Superior temporal gyrus (tissue), 1 donor: ENCODE data around the gene DIPK1B.

Source experiments
- DNase-seq: peaks from one replicate; pipeline ENCODE4 v3.0.0-alpha.2; 2016; ENCODE audit errors: extremely low spot score

DIPK1B gene

DNA sequence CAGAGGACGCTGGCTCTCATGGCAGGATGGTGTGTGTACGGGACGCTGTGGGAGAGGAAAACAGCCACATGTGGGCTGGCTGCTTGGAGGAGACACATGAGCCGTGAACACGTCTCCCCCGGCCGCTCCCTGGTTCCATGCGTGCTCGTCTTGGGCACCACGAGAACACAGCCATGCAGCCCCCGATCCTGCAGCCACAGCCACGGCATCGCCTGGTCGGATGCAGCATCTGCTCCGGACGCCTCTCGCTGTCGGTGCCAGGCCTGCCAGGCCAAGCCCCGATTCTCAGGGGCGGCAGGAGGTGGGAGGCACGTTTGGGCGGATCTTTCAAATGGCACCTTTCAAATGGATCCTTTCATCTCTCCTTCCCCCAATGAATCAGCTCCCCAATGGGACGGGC is 27.1 kb downstream of the DIPK1B start:
- no peak for DNase-seq

DNA sequence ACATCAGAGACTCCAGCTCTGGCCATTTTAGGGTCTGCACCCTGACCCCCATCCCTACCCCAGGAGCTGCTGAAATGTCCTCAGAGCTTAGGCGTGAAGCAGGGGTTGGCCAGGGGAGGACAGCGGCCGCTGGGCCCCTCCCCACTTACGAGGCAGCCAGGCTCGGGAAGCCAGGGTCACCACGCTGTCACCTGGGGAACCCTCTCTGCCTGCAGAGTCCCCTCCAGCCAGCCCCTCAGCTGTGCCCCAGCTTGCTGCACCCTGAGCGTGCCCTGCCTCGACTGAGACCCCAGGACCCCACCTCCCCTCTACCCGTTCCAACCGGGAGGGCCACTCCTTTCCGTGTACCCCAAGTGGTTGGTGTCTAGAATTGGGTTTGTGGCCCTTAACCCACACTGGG is 27.7 kb downstream of the DIPK1B start:
- no peak for DNase-seq

DNA sequence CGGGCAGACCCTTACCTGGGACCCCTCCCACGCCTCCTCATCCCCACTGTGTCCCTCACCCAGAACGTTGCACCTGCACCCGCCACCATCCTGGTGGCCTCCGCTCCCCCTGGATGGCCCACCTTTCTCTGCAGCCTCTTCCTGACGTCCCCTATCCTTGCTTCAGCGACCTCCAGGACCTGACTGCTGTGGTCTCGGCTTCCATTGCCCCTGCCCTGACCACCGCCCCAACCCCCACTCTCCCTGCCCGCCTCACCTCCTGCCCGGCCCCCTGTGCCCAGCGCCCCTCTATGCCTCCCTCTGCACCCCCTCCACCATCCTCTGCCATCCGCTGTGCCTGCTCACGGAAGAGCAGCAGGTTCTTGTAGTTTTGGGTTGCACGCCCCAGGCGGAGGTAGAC is 28.1 kb downstream of the DIPK1B start:
- no peak for DNase-seq

DNA sequence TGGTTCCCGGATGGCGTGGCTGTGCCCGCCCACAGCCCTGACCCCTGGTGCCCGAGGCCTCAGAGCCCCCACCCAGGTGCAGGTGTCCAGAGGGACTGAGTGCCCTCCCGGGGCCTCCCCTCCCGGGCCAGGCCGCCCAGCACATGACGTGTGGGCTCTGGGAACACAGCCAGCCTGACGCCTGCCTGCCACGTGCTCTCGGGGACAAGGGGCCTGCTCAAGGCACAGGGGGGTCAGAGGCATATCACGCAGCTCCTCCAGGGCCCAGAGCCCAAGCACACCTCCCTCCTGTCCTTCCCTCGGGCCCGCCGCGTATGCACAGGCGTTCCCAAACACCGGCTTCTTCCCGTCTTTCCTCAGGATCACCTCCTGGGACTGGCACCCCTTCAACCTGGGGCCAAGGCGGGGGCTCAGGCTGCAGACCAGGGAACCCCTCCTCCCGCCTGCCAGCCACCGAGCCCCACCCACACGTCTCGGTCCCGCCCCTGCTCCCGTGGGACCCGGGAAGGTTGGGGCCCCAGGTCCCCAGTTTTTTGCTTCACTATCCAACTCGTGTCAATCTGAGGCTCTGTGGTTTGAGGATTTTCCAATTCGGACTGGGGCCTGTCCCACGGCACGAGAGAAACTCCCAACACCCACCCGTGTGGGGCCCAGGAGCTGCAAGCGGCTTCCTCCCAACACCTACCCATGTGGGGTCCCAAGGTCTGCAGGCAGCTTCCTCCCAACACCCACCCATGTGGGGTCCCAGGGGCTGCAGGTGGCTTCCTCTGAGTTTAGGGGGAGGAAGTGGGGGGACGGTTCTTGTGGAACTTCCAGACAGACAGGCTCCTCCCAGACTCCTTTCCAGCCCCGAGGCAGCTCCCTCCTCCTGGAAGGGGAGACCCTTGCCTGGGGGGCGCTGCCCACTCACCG is 28.9 kb downstream of the DIPK1B start:
- DNase-seq = peak; percentile 22

DNA sequence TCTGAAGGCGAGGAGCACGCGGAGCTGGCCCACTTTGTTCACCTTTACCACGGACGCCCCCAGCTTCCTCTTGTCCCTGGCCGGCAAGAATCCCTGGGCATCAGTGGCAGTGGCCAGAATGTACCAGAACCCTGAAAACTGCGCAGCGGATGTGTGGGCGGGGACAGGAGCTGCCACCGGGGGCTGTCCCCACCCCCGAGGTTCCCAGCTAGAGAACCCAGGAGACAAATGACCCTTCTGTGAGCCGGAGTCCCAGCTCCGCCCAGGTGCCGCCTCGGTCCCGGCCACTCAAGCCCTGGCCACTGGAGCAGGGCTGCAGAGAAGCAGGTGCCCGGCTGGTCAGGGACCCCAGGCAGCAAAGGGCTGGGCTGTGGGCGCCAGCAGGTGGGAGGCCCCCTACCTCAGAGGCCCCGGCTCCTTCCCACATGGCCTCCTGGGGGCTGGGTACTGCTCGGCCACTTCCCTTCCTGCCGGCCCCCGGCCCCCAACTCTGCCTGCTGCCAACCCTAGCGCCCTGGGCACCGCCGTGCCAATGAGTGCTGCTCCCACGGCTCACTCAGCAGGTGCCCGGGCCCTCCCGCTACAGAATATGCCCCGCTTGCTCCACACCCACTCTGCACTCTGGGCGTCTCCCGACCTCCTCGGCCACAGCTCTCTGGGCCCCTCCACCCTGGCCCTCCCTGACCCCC is 29.7 kb downstream of the DIPK1B start:
- no peak for DNase-seq

DNA sequence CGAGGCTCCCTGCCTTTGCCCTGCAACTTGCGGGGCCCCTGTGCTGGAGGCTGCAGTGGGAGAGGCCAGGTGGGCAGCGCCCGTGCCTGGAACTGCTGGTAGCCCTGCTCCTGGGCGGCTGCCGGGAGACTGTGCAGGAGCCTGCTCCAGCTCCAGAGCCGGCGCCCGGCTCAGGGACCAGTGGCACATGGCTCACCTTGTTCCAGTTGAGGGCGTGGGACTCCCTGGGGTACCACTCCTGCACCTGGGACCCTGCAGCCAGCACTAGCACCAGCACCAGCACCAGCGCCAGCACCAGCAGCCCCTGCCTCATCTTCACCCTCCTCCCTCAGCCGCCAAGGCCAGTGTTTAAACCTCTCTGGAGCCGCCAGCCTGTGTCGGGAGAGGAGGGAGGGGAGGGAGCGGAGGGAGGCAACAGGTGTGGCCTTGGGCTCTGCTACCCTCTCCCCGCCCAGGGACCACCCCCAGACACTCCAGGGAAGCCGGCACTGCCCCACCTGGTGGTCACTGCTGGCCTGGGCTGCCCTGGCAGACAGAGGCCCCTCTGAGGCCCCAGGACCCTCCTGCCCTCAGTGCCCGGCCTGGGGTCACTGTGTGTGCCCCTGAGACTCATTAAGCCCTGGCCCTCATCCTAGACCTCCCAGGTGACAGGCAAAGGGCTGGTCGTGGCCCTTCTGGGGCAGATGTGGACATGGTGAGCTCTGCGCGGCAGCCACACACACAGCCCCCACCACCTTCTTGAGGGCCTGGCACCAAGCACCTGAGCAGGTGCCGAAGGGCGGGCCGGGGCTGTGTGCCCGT is 30.4 kb downstream of the DIPK1B start, which contains the start of gene LCN10:
Gene LCN10, minus strand, starts transcription at position 350 of the 801 bp plus-strand sequence. Its CDS starts 37 bp downstream, at position 313.
- DNase-seq = no peak

DNA sequence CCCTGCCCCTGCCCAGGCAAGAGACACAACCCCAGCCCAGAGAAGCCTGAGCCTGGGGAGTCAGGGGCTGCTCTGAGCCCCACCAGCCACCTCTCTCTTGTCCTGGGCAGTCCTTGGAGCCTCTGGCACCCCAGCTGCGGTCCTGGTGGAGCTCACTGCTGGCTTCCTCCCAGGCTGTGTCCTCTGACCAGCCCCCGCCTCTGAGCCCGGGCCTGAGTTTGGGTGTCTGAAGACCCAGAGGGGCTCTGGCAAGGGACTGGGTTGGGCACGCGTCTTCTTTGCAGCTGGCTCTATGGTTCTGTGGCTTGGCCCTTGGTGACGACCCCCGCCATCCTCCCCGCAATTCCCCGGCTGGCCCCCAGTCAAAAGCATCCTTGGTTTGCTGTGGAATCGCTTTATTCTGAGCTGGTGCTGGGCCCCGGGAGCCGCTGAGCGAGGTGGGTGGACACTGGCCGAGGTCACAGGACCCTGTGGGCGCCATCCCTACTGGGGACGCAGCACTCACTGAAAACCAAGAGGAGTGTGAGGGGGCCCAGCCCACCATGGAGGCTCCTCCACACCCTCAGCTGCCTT is 31.4 kb downstream of the DIPK1B start:
- DNase-seq = no peak

DNA sequence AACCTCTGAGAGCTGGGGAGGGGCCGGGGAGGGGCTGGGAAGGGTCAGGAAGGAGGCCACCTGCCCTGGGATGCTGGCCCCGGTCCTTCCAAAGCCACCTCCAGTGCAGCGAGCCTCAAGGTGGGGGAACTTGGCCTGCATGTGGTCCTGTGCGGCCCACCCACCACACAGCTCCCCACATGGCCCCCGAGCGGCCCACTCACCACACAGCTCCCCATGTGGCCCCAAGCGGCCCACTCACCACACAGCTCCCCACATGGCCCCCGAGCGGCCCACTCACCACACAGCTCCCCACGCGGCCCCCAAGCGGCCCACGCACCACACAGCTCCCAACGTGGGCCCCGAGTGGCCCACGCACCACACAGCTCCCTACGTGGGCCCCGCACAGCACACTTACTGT is 32.4 kb downstream of the DIPK1B start:
- no peak for DNase-seq

DNA sequence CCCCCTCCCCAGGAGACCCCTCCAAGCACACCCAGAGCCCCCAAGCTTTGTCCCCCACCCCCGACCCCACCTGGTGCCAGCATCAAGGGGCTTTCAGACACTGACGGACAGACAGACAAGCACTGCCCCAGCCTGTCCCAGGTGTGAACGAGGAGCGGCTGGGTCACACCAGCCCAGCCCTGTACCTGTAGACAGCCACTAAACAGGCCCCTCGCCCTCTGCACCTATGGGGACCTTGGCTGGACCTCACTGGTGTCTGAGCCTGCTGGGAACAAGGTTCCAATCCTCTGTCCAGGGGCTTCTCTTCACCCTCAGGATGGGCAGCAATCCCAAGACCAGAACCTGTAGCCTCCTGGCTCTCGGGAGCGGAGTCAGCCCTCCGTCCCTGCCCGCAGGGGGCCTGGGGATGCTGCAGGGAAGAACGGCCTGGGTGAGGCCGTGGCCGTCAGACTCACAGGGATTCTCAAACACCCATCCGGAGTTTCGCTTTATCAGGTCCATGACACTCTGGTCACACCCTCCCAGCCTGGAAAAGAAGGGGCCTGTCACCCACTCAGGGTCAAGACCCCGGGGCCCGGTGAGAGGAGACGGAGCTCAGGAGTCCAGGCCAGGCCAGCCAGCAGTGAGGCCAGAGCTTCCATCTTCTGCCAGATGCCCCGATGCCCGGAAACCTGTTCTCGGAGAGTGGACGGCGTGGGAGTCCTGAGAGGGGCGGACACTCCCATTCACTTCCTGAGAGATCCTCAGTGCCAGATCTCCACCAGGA is 33.2 kb downstream of the DIPK1B start:
- no peak for DNase-seq

DNA sequence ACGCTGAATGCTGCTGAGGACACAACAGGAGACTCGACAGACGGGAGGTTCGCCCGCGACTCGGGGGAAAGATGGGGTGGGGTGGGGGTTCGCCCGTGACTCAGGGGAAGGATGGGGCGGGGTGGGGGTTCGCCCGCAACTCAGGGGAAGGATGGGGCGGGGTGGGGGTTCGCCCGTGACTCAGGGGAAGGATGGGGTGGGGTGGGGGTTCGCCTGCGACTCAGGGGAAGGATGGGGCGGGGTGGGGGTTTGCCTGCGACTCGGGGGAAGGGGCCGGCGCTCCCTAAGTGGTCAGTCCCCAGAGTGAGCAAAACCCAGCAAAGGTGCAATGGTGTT is 33.8 kb downstream of the DIPK1B start:
- DNase-seq = no peak

DNA sequence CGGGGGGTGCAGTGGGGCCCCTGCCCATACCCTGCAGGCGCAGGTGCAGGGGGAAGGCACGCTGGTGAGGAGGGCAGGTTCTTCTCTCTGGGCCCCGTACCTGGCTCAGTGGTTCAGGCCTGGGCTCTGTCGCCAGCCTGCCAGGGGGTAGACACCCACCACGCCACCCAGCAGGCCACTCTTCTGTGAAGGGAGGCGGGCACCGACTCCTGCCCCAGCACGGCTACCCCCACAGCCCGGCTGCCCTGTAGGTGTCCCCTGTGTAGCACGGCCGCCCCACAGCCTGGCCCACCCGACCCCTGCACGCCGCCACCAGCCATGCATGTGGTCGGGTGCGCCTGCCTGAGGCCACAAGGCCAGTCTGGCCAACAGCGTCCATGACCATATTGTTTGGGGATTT is 34.2 kb downstream of the DIPK1B start:
- DNase-seq = no peak

DNA sequence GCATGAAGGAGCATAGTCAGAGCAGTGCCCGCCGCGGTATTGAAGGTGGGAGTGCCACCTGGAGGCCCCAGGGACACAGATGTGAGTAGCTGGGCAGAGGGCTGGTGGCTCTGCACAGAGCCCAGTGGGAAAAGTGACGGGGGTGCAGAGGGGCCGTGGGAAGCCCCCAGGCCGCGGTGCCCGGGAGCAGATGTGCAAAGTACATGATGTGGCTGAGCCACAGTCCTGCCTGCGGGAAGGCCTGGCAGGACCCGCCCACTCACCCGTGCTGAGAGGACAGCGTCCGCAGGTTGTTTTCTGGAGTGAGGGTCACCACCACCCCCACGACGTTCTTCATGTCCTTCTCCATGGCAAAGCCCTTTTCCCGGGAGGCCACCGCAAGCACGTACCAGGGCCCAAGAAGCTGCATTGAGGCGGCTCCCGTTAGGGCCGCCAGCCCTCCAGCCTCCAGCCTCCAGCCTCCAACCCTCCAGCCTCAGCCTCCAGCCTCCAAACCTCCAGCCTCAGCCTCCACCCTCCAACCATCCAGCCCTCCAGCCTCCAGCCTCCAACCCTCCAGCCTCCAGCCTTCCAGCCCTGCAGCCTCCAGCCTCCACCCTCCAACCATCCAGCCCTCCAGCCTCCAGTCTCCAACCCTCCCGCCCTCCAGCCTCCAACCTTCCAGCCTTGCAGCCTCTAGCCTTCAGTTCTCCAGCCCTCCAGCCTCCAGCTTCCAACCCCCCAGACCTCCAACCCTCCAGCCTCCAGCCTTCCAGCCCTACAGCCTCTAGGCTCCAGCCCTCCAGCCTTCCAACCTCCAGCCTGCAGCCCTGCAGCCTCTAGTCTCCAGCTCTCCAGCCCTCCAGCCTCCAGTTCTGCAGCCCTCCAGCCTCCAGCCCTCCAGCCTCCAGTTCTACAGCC is 35.0 kb downstream of the DIPK1B start:
- no peak for DNase-seq

DNA sequence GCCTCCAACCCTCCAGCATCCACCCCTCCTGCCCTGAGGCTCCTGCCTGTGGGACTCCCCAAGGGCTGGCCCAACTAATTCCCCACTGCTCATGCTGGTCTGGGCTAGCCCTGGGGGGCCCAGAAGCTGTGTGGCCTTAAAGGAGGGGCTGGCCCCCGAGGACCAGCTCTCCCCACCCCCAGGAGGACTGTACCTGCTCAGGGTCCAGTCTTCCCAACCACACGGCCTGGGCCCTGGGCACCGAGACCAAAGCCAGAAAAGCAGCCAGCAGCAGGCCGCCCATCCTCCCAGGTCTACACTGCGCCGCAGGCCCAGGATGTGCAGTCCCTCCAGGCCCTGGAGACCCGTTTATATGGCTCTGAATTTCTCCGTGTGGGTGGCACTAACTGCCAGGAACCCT is 35.8 kb downstream of the DIPK1B start, which contains the start of gene LCN6:
Gene LCN6, minus strand, starts transcription at position 325 of the 400 bp plus-strand sequence. Its CDS starts 42 bp downstream, at position 283.
- DNase-seq = no peak

DNA sequence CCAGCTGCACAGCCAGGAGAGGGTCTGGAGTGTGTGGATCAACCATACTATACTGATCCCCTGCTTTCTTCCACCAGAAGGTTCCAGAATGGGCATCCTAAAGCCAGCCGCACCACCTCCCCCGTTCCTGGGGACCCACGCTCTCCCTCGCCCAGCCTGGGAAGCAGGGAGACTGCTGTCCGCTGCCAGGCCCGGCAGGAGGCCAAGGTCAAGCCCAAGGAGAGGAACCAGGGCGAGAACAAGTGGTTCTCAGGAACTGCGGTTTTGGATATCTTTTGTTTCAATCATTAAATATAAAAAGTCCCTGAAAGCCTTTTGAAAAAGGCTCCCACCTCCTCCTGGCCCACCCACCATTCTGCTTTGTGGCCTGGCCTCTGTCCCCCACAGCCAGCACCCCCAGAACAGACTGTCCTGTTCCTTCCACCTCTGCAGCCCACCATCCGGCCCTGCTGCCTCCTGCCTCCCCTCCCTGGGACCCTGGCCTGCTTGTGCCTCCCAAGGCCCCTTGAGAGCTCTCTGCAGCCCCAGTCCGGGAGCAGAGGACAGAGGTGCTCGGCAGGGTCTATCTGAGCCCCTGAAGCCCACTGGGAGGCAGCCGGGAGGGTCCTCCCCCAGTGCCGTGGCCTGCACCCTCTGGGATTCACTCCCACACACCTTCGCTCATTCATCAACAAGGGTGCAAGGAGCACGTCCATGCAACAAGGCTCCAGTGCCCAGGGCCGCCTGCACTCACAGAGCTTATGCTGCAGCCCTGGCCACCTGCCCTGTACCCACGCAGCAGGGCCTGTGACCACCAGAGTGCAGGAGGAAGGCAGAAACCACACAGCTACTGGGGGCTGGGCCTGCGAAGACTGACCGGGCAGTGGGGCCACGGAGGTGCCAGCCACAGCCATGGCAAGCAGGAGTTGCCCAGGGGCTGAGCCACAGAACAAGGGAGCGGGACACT is 36.6 kb downstream of the DIPK1B start:
- no peak for DNase-seq

DNA sequence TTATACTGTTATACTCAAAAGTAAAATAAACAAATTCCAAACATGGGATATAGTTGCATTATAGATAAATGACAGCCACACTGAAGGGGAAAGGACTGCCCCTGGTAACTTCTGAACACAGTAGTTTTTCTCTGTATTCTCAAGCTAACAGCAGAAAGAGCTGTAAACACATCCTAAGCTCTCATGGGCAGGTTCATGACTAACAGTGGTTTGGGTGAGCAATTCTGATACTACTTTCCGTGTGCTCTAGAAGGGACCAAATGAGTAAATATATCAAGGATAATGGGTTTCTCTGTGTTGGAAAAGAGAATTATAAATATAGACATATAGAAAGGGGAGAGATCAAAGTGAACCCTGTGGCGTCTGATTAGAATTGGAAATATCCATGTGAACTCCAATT is 38.2 kb downstream of the DIPK1B start:
- DNase-seq = no peak

DNA sequence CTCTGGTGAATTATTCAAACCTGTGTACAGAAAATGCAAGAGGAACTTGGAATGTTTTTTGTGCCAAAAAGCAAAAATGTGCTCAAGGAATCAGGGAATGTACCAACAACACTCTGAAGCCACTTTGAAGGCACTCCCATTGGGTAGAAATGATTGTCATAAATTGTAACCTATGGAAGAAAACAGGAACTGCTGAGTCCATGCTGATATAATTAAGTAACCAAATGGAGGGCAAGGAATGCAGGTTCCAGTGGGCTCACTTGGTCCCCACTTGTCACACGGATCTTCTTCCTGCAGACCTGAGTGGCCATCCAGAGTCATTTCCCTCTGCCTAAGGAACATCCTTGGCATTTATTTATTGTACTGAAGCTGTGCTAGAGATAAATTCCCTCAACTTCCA is 38.9 kb downstream of the DIPK1B start:
- DNase-seq = no peak

DNA sequence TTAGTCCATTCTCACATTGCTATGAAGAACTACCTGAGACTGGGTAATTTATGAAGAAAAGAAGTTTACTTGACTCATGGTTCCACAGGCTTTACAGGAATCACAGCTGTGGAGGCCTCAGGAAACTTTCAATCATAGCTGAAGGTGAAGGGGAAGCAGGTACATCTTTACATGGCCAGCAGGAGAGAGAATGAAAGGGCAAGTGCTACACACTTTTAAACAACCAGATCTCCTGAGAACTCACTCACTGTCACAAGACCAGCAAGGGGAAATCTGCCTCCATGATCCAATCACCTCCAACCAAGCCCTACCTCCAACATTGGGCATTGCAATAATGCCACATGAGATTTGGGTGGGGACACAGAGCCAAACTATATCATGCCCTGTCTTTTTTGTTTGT is 39.4 kb downstream of the DIPK1B start:
- no peak for DNase-seq

DNA sequence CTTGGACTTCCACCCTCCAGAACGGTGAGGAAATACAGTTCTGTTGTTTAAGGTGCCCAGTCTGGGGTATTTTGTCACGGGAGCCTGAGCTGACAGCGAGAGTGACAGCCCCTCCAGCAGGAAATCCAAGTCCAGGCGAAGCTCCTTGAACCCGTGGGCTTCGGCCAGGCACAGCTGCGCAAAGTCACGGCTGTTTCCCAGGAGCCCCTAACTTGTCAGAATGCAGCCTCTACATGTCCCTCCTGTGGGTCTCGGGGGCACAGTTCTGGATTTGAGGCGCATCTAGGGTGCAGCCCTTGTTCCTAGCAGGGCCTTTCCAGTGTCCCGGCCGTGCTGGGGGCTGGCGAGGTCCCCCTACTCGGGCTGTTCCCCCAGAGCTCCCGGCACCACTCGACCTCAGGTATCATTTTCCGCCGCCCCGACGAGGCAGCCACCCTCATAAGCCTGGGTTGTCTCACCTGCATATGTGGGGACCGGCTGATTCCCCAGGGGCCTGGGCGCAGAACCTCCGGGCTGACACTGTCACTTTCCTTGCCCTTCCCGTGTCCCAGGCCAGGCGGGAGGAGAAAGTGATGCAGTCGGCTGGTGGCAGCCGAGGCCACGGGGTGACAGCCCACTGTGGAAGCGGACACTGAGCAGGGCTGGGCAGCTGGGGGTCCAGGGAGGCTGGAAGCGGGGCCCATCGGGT is 41.1 kb downstream of the DIPK1B start:
- DNase-seq = no peak
